NCI-H1694 treated with DMSO at 0.1 percent for 48 hours (cell line): ENCODE data around the gene FURIN.
A peak's percentile ranks its signal among the peaks of the same experiment; 100 is the strongest.
"Not testable (repeated sequence)": the region's sequence is repeated elsewhere in the genome, so short reads cannot be mapped to it uniquely, and the experiment has no call there.

Experiments used
- DNase-seq: peaks from one replicate; lab custom pipeline; 2025; lab: John Stamatoyannopoulos, UW

Gene FURIN

GRCh38 chr15:90883526-90883975 is 15.2 kb downstream of the FURIN start:
- no peak for DNase-seq

- DNase-seq = no peak
Observed at GRCh38 chr15:90883976-90884718, 15.8 kb downstream of the FURIN start, which contains the start of gene FES. FES (plus strand) TSS chr15:90884504; CDS start chr15:90885046, 542 bp downstream.

GRCh38 chr15:90884719-90885431 is 16.5 kb downstream of the FURIN start:
- DNase-seq = no peak

- no peak for DNase-seq
Observed at GRCh38 chr15:90885432-90886290, 17.3 kb downstream of the FURIN start.

- DNase-seq = no peak
Observed at GRCh38 chr15:90886291-90886614, 17.9 kb downstream of the FURIN start.

- DNase-seq = no peak
Observed at GRCh38 chr15:90887037-90887481, 18.7 kb downstream of the FURIN start.

GRCh38 chr15:90889313-90889730 is 20.9 kb downstream of the FURIN start:
- no peak for DNase-seq

GRCh38 chr15:90889736-90890456 is 21.5 kb downstream of the FURIN start:
- no peak for DNase-seq

- no peak for DNase-seq
Observed at GRCh38 chr15:90890839-90891238, 22.5 kb downstream of the FURIN start.

- no peak for DNase-seq
Observed at GRCh38 chr15:90891346-90891949, 23.1 kb downstream of the FURIN start.

GRCh38 chr15:90892023-90892422 is 23.6 kb downstream of the FURIN start:
- DNase-seq = no peak

GRCh38 chr15:90892498-90893174 is 24.2 kb downstream of the FURIN start:
- DNase-seq = no peak

GRCh38 chr15:90893175-90894090 is 25.0 kb downstream of the FURIN start:
- DNase-seq = peak; percentile 53

- DNase-seq = peak; percentile 57
Observed at GRCh38 chr15:90895571-90896117, 27.3 kb downstream of the FURIN start.

GRCh38 chr15:90897131-90897655 is 28.8 kb downstream of the FURIN start:
- DNase-seq = not testable (repeated sequence)

GRCh38 chr15:90901175-90902039 is 33.0 kb downstream of the FURIN start:
- no peak for DNase-seq

- peak; percentile 51 for DNase-seq
Observed at GRCh38 chr15:90902040-90902839, 33.9 kb downstream of the FURIN start.
